NCI-H748 (cell line): ENCODE measurements around the gene MICALL2.

Source experiments
- DNase-seq: peaks from one replicate; lab custom pipeline; 2025; ENCODE audit not compliant: unreplicated experiment; lab: John Stamatoyannopoulos, UW

The MICALL2 gene

GRCh38 chr7:1397491-1398327, 61.6 kb downstream of the MICALL2 start:
- DNase-seq: no peak

DNA sequence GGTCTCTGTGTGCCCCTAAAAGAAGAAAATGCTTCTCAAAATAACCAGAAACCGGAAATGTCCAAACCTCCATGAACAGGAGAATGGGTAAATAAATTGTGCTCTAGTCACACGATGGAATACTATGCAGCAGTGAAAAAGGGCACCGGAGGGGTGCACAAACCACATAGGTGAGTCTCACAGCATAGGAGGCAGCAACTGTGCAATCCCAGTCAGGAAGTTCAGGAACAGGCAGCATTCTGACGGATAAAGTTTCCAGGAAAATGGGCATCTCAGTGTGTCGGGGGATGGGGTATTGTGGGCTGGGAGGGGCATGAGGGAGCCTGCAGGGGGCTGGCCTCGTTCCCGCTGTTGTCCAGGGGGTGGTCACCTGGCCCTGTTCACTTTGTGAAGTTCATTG, 63.1 kb downstream of the MICALL2 start:
- DNase-seq: no peak

DNA sequence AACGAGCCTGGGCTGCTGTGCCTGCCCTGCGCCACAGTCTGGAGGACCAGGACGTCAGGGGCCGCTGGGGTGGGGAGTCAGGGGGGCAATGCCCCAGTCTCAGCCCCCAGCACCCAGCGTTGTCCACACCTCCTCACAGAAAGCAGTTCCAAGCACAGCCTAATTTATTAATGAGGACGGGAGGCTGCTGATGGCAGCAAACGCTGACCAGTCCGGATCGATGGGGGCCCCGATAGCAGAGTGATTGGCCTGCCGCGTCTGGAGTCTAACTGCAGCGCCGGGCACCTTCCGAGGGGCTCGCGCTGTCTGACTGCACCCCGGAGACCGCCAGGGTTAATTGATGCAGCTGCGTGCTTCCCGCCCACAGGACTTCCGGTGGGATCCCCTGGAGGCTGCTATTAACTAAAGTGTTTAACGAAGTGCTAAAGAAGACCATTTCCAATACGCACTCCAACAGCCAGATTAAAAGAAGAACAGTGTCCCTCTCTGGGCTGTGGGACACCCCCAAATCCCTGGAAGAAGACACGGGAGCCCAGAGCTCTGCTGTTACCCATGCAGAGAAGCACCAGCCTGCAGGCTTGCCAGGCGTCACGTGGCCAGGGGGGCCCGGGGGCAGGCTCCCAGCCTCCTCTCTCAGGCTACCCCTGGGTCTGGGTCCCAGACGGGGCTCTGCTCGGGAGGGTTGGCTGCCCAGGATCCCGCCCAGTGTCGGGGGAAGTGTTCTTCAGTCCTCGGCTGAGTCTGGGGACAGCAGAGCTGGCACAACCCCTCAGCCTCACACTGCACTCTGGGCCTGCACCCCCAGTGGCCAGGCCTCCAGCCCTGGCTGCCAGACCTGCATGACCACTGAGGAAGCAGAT, 63.8 kb downstream of the MICALL2 start:
- peak; percentile 67 for DNase-seq

DNA sequence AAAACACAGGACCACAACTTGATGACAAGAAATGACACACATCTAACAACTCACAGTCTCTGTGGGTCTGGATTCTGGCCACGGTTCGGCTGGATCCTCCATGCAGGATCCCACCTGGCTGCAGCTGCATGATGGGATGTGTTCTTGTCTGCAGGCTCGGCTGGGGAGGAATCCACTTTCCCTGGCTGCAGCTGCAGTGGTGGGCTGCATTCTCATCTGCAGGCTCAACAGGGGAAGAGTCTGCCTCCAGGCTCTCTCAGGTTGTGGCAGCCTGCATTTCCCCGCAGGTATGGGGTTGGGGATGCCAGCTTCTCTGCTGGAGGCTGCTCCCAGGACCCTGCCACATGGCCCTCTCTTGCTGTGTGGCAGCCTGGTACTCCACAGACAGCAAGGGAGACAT, 64.9 kb downstream of the MICALL2 start:
- DNase-seq: no peak

DNA sequence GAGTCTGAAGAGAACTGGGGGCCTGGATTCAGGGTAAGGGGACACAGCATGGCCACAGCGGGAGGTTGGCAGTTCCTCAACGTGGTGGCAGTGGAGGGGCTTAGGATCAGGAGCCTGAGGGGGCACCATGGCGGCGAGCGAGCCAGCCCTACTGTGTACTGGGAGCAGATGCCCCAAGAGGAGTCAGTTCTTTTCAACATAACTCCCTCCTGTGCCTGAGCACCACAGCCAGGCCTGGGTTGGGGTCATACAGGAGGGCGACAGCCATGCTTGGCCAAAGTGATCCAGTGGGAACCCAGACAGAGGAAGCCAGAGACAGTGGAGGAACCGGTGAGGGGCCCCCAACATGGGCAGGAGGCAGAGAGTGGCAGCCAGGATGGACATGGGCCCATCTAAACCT, 65.8 kb downstream of the MICALL2 start:
- no peak for DNase-seq

DNA sequence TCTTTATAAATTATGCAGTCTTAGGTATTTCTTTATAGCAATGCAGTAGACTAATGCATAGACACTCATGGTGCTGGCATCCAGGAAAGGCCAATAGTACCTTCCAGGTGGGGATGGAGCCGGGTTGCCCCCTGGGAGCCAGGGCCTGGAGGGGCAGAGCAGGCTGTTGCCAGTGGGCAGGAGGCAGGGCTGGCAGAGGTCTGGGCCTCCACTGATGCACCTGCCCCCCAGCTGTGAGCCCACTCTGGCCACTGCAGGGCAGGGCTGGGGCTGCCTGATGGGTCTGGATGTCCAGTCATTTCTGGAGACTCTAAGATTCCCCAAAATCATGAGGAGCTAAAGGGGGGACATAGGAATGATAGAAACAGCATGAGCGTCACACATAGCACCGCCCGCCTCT, 66.7 kb downstream of the MICALL2 start:
- DNase-seq: no peak

DNA sequence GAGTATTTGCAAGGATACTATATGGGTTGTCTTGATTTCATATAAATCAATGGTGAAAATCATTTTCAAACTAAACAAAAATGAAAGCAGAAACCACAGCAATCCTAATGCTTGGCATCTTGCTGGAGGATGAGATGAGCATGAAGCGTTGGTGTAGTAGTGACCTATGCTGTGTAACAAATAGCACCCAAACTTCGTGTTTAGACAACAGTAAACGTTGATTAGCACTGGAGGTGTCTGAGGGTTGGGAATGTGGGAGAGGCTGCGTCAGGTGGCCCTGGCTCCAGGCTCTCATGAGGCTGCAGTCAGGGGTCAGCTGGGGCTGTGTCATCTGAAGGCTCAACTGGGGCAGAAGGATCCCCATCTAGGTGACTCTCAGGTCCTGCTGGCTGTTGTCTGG, 67.8 kb downstream of the MICALL2 start:
- DNase-seq: no peak

DNA sequence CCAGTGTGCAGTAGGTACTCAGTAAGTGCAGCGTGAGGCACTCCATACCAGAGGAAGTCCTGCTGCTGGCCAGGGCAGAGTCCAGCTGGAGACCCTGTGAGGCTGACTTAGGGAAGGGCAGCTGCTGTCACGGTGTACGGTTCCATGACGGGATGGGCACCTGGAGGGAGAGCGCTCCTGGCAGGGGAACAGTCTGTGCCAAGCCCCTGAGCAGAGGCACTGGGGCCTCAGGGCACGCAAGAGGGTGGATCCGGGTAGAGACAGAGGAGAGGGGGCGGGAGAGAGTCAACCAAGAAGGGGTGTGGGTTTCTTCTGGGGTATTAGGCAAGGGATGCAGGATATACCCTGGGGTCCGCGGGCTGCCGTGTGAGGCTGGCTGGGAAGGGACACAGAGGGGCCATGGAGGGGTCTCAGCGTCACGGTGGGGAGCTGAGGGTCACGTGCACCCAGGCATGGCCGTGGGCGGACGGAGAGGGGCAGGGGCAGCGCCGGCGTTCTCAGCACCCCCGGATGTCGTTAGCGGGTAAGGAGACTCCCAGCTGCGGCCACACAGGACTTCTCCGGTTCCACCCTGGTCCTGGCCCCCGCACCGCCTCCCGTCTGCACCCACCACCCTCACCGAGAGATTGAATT, 70.5 kb downstream of the MICALL2 start:
- no peak for DNase-seq

DNA sequence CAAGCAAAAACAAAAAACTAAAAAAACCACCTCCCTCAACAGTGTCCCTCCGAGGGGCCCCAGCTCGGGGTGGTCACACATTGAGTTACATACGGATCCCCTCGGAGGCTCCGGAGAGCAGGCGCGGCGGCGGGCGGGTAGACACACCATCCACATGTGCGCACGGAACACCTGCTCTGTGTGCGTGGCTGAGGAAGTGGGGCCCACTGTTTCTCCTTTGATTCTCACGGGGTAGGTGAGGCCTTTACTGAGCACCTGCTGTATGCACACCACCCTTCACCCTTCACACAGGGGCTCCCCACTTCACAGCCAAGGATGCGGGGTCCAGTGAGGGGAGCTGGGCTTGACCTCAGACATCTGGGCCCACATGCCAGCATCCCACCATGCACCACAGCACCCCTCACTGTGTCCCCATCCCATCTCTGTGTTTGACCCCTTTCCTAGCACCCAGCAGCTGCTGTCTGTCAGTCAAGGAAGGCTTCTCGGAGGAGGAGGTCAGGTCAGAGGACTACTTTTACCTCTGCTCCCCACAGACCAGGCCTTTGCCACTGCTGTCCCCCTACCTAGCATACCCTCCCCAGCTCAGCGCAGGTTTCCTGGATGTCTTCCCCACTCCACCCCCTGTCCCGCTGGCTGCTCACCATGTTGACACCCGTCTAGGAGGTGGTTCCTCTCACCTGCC, 71.1 kb downstream of the MICALL2 start:
- no peak for DNase-seq

- DNase-seq: no peak
Measured at GRCh38 chr7:1387261-1387660, 72.0 kb downstream of the MICALL2 start.

- DNase-seq: peak; percentile 86
Measured at GRCh38 chr7:1386623-1387220, 72.5 kb downstream of the MICALL2 start.

- DNase-seq: peak; percentile 72
Measured at GRCh38 chr7:1385809-1386622, 73.3 kb downstream of the MICALL2 start.

DNA sequence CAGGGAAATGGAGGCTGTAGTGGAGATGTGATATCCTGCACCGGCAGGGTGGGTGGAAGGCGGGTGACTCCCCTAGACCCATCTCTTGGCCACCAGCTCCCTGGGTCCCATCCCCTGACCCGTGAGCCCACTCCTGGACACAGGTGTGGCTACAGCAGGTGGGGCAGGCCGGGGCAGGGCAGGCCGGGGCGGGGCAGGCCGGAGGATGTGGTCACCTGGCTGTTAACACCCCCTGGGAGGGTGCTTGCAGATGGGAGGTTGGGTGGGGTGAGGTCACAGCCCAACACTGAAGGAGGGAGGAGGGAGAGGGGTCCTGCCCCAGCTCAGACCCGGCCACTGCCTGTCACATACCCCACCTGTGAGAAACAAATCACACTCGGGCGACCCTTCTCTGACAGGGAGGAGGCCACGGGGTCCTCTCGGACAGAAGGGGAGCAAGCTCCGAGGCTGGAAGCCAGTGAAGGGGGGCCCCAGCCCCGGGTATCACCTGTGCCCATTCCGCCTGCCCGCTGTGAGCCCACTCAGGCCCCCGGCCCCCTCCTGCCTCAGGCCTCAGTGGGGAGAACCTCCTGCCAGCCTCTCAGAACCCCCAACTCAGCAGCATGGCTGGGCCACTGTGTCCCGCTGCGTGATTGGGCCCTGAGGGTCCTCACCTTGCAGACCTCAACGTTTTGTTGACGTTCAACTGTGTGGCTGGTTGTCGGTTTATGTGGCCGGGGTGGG, 74.0 kb downstream of the MICALL2 start:
- no peak for DNase-seq
